GM18502 (cell line): ENCODE measurements around the gene ANKRD13C.
"Not testable (repeated sequence)": the region's sequence is repeated elsewhere in the genome, so short reads cannot be mapped to it uniquely, and the experiment has no call there.

ENCODE experiments used
- ATAC-seq: cut with Tn5 transposase; IDR thresholded peaks from one replicate; pipeline ENCODE4 v1.9.1; 2021; ENCODE audit warnings: mild to moderate bottlenecking; ENCODE audit not compliant: unreplicated experiment, poor library complexity

Gene ANKRD13C

DNA sequence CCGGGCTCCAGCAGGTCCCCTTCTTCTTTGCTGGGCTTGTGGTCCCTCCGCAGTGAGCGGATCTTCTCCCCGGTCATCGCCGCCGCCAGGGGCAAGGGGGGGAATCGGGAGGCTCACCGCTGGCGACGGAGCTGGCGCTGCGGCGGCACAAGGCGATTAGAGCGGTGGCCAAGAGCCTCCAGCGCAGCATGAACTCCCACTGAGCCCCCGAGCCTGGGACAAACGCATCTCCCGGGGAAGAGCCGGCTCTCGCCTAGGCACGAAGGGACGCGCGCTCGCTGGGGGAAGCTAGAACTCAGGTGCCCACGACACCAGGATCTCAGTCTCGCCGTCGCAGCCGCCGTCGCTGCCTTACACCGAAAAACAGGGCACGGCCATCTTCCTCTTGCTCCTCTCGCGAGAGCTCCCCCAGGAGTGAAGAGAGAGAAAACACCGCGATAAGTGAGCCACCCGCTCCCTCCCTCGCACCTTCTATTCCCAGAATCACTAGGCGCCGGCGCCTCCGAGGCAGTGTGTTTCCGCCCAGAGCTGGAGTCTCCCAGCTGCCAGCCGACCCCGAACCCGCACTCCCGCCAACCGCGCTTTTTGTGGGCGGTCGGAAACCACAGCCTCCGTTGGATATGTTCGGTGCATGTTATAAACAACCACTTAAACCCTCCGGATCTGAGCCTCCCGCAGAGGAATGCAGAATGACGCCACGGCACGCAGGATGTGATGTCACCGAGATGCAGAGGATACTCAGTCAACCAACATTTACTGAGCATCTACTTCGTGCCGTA lies at the start of gene ANKRD13C:
Gene ANKRD13C (minus strand): TSS at position 391 of the 779 bp plus-strand sequence. CDS start 314 bp downstream, at position 77.
- ATAC-seq, result peak; percentile 89

DNA sequence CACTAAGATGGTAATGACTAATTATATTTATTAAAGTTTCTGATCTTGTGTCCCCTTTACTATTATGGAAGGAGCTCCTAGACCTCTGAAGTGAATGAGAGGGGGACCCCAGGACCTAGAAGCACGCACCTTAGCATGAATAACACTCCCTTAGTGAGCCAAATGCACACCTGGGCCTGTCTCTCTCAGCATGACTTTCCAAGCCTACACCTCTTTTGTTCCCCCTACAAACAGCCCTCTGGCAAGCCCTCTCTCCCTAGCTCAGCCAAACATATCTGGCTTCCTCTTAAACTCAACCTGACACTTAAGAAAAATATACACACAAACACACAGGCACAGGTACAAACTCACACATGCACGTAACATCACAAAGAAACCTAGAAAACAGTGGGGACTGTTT lies 49.2 kb upstream of the ANKRD13C start:
- no peak for ATAC-seq

GRCh38 chr1:70401974-70402373 lies 47.5 kb upstream of the ANKRD13C start:
- no peak for ATAC-seq

DNA sequence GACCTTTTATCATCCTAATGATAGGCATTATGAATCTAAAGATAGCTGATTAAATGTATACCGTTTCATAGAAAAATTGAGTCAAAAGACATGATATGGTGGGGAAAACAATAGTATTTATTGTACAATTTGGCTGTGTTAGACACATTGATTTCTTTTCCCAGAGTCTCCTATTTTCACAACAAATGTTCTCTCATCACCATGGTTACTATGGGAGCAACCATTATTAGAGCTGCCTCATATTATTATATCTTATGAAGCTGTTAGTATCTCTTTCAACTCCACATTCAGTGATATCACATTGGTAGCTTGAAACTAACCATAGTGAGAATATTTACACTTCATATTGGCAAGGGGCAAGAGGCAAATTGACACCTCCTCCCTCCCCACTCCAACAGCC lies 45.8 kb upstream of the ANKRD13C start:
- ATAC-seq, result no peak

DNA sequence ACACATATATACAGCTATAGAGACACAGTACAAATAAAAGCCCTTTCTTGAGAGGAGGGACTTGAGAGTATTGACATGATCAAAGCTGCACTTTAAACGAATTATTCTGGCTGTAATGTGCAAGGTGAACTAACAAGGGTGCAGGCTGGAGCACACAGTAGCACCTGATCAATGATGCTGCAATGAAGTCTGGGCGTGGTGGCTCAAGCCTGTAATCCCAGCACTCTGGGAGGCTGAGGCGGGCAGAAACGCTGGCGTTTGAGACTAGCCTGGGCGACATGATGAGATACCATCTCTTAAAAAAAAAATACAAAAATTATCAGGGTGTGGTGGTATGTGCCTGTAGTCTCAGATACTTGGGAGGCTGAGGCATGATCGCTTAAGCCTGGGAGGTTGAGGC lies 42.5 kb upstream of the ANKRD13C start:
- ATAC-seq, result no peak

DNA sequence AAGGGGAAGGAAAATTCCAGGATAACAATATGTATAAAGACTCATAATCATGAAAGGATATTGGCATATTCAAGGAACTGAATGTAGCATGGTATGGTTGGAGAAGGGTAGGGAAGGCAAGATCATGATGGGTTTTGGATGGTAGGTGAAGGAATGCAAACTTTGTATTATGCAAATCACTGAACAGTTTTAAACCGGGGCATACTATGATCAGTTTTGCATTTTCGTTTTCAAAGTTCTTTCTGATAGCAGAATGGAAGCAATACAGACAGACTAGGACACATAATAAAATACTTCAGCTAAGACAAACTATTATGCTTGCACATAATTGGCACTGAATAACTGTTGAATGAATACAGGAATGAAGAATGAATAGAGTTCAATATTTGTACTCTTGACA lies 42.1 kb upstream of the ANKRD13C start:
- no peak for ATAC-seq

GRCh38 chr1:70392626-70393025 lies 38.1 kb upstream of the ANKRD13C start:
- no peak for ATAC-seq

DNA sequence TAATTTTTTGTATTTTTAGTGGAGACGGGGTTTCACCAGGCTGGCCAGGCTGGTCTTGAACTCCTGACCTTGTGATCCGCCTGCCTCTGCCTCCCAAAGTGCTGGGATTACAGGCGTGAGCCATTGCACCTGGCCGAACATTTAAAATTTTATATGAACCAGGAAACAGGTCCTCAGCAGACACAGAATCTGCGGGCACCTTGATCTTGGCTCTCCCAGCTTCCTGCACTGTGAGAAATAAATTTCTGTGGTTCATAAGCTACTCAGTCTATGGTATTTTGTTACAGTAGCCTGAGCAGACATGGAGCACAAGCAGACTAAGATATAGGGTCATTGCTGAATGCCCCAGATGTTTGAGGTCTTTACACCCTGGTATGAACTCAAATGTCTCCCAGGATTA lies 33.0 kb upstream of the ANKRD13C start:
- ATAC-seq, result no peak

DNA sequence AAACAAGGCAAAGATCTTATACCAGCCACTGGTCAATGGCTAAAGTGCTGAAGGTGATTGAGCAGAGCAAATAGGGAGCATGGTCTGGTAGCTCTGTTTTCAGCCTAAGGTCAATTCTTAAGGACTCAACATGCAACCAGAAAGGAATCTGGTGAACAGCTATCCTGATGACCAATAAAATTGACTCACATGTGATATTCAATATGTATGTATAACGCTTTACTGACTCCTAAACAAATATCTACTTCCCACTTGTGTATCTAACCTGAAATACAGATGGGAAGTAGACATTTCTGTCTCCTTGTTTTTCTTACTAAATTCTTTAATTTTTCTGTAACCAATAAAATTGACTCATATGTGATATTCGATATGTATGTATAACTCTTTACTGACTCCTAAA lies 31.6 kb upstream of the ANKRD13C start:
- no peak for ATAC-seq

DNA sequence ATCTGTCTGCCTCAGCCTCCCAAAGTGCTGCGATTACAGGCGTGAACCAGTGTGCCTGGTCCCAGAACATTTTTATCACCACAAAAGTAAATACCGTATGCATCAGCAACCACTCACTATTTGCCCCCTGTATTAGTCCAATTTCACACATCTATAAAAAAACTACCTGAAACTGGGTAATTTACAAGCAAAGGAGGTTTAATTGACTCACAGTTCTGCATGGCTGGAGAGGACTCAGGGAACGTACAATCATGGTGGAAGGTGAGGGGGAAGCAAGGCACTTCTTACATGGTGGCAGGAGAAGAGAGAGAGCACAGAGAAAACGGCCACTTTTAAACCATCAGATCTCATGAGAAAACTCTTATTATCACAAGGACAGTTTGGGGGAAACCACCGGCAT lies 31.0 kb upstream of the ANKRD13C start:
- no peak for ATAC-seq

DNA sequence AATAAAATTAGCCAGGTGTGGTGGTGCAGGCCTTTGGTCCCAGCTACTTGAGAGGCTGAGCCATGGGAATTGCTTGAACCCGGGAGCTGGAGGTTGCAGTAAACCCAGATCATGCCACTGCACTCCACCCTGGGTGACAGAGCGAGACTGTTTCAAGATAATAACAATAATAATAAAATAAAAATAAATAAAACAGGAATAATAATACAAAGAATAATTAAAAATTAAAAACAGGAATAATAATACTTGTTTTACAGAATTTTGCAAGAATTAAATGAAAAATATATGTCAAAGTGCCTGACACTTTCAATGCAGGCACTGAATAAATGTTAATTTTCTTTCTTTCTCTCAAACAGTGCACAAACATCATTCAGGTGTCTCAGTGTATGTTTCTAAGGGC lies 30.0 kb upstream of the ANKRD13C start:
- no peak for ATAC-seq

- no peak for ATAC-seq
Observed at GRCh38 chr1:70383483-70383882, 29.0 kb upstream of the ANKRD13C start.

GRCh38 chr1:70382682-70383081 lies 28.2 kb upstream of the ANKRD13C start:
- ATAC-seq, result peak; percentile 78

- ATAC-seq, result no peak
Observed at GRCh38 chr1:70376196-70376595, 21.7 kb upstream of the ANKRD13C start.

DNA sequence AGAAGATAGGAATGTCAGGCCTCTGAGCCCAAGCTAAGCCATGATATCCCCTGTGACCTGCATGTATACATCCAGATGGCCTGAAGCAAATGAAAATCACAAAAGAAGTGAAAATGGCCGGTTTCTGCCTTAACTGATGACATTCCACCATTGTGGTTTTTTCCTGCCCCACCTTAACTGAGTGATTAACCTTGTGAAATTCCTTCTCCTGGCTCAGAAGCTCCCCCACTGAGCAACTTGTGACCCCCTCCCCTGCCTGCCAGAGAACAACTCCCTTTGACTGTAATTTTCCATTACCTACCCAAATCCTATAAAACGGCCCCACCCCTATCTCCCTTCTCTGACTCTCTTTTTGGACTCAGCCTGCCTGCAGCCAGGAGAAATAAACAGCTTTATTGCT lies 19.1 kb upstream of the ANKRD13C start:
- ATAC-seq, result not testable (repeated sequence)

GRCh38 chr1:70372426-70372825 lies 17.9 kb upstream of the ANKRD13C start:
- ATAC-seq, result no peak

DNA sequence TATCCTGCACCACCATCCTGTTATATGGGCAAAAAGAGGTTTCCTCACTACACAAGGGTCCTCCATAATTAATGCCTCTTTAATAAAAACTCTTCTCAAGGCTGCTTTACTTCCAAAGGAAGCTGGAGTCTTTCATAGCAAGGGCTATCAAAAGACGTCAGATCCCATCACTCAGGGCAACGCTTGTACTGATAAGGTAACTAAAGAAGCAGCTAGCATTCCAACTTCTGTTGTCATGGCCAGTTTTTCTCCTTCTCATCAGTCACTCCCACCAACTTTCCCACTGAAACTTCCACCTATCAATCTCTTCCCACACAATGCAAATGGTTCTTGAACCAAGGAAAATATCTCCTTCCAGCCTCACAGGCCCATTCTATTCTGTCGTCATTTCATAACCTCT lies 17.1 kb upstream of the ANKRD13C start:
- ATAC-seq, result not testable (repeated sequence)

DNA sequence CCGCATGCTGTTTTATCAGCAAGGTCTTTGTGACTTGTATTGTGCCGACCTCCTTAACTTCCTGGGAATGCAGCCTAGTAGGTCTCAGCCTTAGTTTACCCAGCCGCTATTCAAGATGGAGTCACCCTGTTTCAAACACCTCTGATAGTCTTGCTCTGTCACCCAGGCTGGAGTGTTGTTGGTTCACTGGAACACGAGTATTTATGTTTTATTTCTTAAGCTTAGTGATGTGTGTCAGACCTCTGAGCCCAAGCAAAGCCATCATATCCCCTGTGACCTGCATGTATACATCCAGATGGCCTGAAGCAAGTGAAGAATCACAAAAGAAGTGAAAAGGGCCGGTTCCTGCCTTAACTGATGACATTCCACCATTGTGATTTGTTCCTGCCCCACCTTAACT lies 12.9 kb upstream of the ANKRD13C start:
- ATAC-seq, result not testable (repeated sequence)

DNA sequence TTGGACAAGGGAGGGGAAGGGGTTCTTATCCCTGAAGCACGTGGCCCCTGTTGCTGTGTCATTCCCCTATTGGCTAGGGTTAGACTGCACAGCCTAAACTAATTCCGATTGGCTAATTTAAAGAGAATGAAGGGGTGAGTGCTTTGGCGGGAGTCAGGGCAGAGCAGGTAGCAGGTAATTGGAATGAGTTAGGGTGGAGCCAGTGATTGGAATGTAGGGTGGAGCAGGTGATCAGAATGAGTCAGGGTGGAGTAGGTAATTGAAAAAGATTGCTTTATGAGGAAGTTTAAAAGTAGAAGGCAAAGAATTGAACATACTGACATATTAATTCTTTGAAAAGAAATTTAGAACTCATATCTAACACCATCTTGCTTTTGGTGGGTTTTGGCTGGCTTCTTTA lies 12.5 kb upstream of the ANKRD13C start:
- ATAC-seq, result not testable (repeated sequence)

DNA sequence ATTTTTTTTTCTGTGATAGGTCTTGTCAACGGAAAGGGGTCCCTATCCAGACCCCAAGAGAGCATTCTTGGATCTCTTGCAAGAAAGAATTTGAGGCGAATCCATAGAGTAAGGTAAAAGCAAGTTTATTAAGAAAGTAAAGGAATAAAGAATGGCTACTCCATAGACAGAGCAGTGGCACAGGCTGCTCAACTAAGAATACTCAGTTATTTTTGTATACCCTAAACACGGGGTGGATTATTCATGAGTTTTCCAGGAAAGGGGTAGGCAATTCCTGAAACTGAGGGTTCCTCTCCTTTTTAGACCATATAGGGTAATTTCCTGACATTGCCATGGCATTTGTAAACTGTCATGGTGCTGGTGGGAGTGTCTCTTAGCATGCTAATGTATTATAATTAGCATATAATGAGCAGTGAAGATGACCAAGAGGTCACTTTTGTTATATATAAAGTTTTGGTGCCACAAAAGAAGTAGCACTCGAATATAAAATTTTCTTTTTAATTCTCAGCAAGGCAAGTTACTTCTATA lies 12.0 kb upstream of the ANKRD13C start:
- ATAC-seq, result not testable (repeated sequence)

- ATAC-seq, result no peak
Observed at GRCh38 chr1:70364439-70364838, 9.9 kb upstream of the ANKRD13C start.

- no peak for ATAC-seq
Observed at GRCh38 chr1:70361727-70362398, 7.3 kb upstream of the ANKRD13C start.
